Progenitor cell of endocrine pancreas (in vitro differentiated cells): ENCODE results near the gene TWNK. TPM values are rescaled to one million over a fixed set of nuclear protein-coding genes. Genes with fewer than 3 reads are reported as not detected.

Experiments used
- DNase-seq: peaks from one replicate; pipeline ENCODE4 v3.0.0; 2021; ENCODE audit warnings: low spot score; ENCODE audit not compliant: unreplicated experiment
- H3K27ac Mint-ChIP-seq: 2 replicates; pipeline ENCODE4 v1.8.0; 2021; ENCODE audit warnings: mild to moderate bottlenecking, moderate library complexity, mixed read lengths
- H3K27me3 Mint-ChIP-seq: 2 replicates; pipeline ENCODE4 v1.8.0; 2021; ENCODE audit warnings: mixed read lengths
- H3K36me3 Mint-ChIP-seq: 2 replicates; pipeline ENCODE4 v1.8.0; 2022; ENCODE audit warnings: mixed read lengths; ENCODE audit not compliant: insufficient read depth
- H3K4me1 Mint-ChIP-seq: 2 replicates; pipeline ENCODE4 v1.8.0; 2021; ENCODE audit warnings: low read depth, mixed read lengths
- H3K4me3 Mint-ChIP-seq: 2 replicates; pipeline ENCODE4 v1.8.0; 2021; ENCODE audit warnings: low read depth, mild to moderate bottlenecking, moderate library complexity, mixed read lengths
- H3K9me3 Mint-ChIP-seq: 2 replicates; pipeline ENCODE4 v1.8.0; 2021; ENCODE audit warnings: low read depth, mixed read lengths
- CTCF ChIP-seq: fragments of 200-600 bp; sonication (generic); IDR thresholded peaks from one replicate; pipeline ENCODE4 v1.5.0; 2021; ENCODE audit warnings: antibody characterized with exemption, mild to moderate bottlenecking; ENCODE audit not compliant: unreplicated experiment
- long read RNA-seq: library from polyadenylated mRNA; unstranded; transcript quantifications from one replicate; pipeline ENCODE4 v2.0.0, GENCODE V29; 2020
- total RNA-seq: library from RNA; stranded (reverse); gene quantifications from 2 replicates; pipeline ENCODE4 v1.2.1, GENCODE V29; 2021

Gene TWNK
- 12.8 and 13.3 TPM in 2 replicates for total RNA-seq
- long read RNA-seq, transcript TWNK-204 (5 exons, 946 nt) = major isoform, 5 of 15 reads
- long read RNA-seq, partial matches to known transcripts = 0 of 15 reads
- long read RNA-seq, other reads (novel, unspliced or antisense) = 7 of 15 reads

- H3K36me3 Mint-ChIP-seq = peaks cover 13% of the 10 kb centered on the region
- no peak for TF ChIP-seq CTCF
- H3K4me1 Mint-ChIP-seq = peaks cover 15% of the 10 kb centered on the region
- H3K27ac Mint-ChIP-seq = peak within 1 kb of the TSS; percentile 93
- H3K27me3 Mint-ChIP-seq = no peaks in the 10 kb centered on the region
- H3K9me3 Mint-ChIP-seq = no peaks in the 10 kb centered on the region
- peak; percentile 59 for DNase-seq
- H3K4me3 Mint-ChIP-seq = peak within 1 kb of the TSS; percentile 96
Measured at GRCh38 chr10:100986952-100987684, at the start of gene TWNK, which contains the start of gene MRPL43. TWNK (plus strand) TSS chr10:100987543; CDS start chr10:100988211, 668 bp downstream. MRPL43 (minus strand) TSS chr10:100987497; CDS start chr10:100987443, 54 bp downstream.

GRCh38 chr10:100939763-100940344 lies 47.5 kb upstream of the TWNK start:
- H3K9me3 Mint-ChIP-seq = no peaks in the 10 kb centered on the region
- H3K4me1 Mint-ChIP-seq = no peaks in the 10 kb centered on the region
- TF ChIP-seq CTCF = no peak
- no peak overlapping the region for H3K4me3 Mint-ChIP-seq
- DNase-seq = no peak
- H3K36me3 Mint-ChIP-seq = peaks cover 17% of the 10 kb centered on the region
- H3K27ac Mint-ChIP-seq = no peak overlapping the region
- no peaks in the 10 kb centered on the region for H3K27me3 Mint-ChIP-seq

- Mint-ChIP-seq H3K4me3 (no peak overlapping the region), H3K9me3 (no peaks in the 10 kb centered on the region), H3K36me3 (peaks cover 21% of the 10 kb centered on the region), H3K4me1 (no peaks in the 10 kb centered on the region), H3K27ac (no peak overlapping the region), H3K27me3 (no peaks in the 10 kb centered on the region)
- no peak for TF ChIP-seq CTCF
- no peak for DNase-seq
Measured at GRCh38 chr10:100942229-100942628, 45.1 kb upstream of the TWNK start.

GRCh38 chr10:100943508-100943907 lies 43.8 kb upstream of the TWNK start:
- H3K9me3 Mint-ChIP-seq = no peaks in the 10 kb centered on the region

More at GRCh38 chr10:100943508-100943907, 43.8 kb upstream of the TWNK start:
- H3K4me3 Mint-ChIP-seq = no peak overlapping the region
- no peak overlapping the region for H3K27ac Mint-ChIP-seq
- TF ChIP-seq CTCF = no peak
- peaks cover 17% of the 10 kb centered on the region for H3K36me3 Mint-ChIP-seq
- no peaks in the 10 kb centered on the region for H3K27me3 Mint-ChIP-seq
- H3K4me1 Mint-ChIP-seq = no peaks in the 10 kb centered on the region
- DNase-seq = no peak
